ENCODE measurements around the gene TEX13A. TPM values are rescaled to one million over a fixed set of nuclear protein-coding genes. Genes with fewer than 3 reads are reported as not detected.

Gene TEX13A
- total and polyA plus RNA-seq, 9 of the 15 experiments (the other 6 are each of a cell fraction or from before 2014, with no cell fraction given) = 0.23 TPM; not detected in 8

DNA sequence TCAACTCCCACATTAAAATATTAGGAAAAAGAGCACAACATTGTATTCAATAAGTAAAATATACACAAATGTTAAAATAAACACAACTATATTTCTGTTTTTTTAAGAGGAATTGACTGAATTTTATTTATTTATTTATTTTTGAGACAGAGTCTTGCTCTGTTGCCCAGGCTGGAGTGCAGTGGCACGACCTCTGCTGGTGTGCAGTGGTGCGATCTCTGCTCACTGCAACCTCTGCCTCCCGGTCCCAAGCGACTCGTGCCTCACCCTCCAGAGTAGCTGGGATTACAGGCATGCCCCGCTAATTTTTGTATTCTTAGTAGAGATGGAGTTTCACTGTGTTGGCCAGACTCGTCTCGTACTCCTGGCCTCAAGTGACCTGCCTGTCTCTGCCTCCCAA is 31.4 kb downstream of the TEX13A start:
- H3K9ac ChIP-seq (ENCODE audit: insufficient read depth in 1 of 2, low read depth in 2 of 2, low read length in 2 of 2) = no peak overlapping the region
- no peaks in the 10 kb centered on the region for H4K20me1 ChIP-seq (replicated peaks; ENCODE audit: control insufficient read depth, insufficient read depth, low read length)
- WGBS (ENCODE audit: insufficient coverage, low coverage, missing lambda C conversion rate) = 0% methylated on average over 7 of the region's 8 CpGs
- BruUV-seq (replicated peaks) = no TSS peak
- TF ChIP-seq, protein P1, sequence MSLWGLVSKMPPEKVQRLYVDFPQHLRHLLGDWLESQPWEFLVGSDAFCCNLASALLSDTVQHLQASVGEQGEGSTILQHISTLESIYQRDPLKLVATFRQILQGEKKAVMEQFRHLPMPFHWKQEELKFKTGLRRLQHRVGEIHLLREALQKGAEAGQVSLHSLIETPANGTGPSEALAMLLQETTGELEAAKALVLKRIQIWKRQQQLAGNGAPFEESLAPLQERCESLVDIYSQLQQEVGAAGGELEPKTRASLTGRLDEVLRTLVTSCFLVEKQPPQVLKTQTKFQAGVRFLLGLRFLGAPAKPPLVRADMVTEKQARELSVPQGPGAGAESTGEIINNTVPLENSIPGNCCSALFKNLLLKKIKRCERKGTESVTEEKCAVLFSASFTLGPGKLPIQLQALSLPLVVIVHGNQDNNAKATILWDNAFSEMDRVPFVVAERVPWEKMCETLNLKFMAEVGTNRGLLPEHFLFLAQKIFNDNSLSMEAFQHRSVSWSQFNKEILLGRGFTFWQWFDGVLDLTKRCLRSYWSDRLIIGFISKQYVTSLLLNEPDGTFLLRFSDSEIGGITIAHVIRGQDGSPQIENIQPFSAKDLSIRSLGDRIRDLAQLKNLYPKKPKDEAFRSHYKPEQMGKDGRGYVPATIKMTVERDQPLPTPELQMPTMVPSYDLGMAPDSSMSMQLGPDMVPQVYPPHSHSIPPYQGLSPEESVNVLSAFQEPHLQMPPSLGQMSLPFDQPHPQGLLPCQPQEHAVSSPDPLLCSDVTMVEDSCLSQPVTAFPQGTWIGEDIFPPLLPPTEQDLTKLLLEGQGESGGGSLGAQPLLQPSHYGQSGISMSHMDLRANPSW (CRISPR knock-in tag; IDR thresholded peaks at IDR 0.05) = no peak
- TF ChIP-seq ZSCAN29 (IDR thresholded peaks at IDR 0.05) = no peak
- TF ChIP-seq, protein P2, sequence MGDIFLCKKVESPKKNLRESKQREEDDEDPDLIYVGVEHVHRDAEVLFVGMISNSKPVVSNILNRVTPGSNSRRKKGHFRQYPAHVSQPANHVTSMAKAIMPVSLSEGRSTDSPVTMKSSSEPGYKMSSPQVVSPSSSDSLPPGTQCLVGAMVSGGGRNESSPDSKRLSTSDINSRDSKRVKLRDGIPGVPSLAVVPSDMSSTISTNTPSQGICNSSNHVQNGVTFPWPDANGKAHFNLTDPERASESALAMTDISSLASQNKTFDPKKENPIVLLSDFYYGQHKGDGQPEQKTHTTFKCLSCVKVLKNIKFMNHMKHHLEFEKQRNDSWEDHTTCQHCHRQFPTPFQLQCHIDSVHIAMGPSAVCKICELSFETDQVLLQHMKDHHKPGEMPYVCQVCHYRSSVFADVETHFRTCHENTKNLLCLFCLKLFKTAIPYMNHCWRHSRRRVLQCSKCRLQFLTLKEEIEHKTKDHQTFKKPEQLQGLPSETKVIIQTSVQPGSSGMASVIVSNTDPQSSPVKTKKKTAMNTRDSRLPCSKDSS (IDR thresholded peaks at IDR 0.05; ENCODE audit: low read depth, partially characterized antibody) = no peak
- TF ChIP-seq, protein P3, sequence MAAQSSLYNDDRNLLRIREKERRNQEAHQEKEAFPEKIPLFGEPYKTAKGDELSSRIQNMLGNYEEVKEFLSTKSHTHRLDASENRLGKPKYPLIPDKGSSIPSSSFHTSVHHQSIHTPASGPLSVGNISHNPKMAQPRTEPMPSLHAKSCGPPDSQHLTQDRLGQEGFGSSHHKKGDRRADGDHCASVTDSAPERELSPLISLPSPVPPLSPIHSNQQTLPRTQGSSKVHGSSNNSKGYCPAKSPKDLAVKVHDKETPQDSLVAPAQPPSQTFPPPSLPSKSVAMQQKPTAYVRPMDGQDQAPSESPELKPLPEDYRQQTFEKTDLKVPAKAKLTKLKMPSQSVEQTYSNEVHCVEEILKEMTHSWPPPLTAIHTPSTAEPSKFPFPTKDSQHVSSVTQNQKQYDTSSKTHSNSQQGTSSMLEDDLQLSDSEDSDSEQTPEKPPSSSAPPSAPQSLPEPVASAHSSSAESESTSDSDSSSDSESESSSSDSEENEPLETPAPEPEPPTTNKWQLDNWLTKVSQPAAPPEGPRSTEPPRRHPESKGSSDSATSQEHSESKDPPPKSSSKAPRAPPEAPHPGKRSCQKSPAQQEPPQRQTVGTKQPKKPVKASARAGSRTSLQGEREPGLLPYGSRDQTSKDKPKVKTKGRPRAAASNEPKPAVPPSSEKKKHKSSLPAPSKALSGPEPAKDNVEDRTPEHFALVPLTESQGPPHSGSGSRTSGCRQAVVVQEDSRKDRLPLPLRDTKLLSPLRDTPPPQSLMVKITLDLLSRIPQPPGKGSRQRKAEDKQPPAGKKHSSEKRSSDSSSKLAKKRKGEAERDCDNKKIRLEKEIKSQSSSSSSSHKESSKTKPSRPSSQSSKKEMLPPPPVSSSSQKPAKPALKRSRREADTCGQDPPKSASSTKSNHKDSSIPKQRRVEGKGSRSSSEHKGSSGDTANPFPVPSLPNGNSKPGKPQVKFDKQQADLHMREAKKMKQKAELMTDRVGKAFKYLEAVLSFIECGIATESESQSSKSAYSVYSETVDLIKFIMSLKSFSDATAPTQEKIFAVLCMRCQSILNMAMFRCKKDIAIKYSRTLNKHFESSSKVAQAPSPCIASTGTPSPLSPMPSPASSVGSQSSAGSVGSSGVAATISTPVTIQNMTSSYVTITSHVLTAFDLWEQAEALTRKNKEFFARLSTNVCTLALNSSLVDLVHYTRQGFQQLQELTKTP (IDR thresholded peaks at IDR 0.05; ENCODE audit: low read depth in 1 of 2, partially characterized antibody in 2 of 2) = no peak
- TF ChIP-seq ZNF263 (CRISPR knock-in tag; IDR thresholded peaks at IDR 0.05; ENCODE audit: borderline replicate concordance) = no peak
- TF ChIP-seq HLTF (IDR thresholded peaks at IDR 0.05) = no peak
- no peak for TF ChIP-seq ZNF699 (CRISPR knock-in tag; IDR thresholded peaks at IDR 0.05; ENCODE audit: insufficient replicate concordance)
- TF ChIP-seq SIRT6 (IDR thresholded peaks at IDR 0.05; ENCODE audit: low read depth, low read length) = no peak
- TF ChIP-seq NCOA4 (IDR thresholded peaks at IDR 0.05; ENCODE audit: partially characterized antibody) = no peak
- no peak for TF ChIP-seq CHCHD3 (CRISPR knock-in tag; IDR thresholded peaks at IDR 0.05)
- TF ChIP-seq XRCC3 (IDR thresholded peaks at IDR 0.05) = no peak
- no peak for TF ChIP-seq TGIF2 (CRISPR knock-in tag; IDR thresholded peaks at IDR 0.05)
- TF ChIP-seq CSDE1 (IDR thresholded peaks at IDR 0.05) = no peak
- no peak for TF ChIP-seq CHD2 (IDR thresholded peaks at IDR 0.05; ENCODE audit: low read depth, low read length)
- H3K36me3 ChIP-seq (ENCODE audit: control insufficient read depth, insufficient read depth, low read length) = no peaks in the 10 kb centered on the region
- DNase-seq (ENCODE audit: extremely low read depth in 1 of 4, low spot score in 3 of 4) (no peak), FAIRE-seq (no peak), ATAC-seq (no peak)
- H3K4me3 ChIP-seq = no peak overlapping the region
- ChIA-PET CTCF (ENCODE audit: low intra/inter-chr PET ratio) (no interaction called here), POLR2A (no interaction called here)
- no peak overlapping the region for H3K4me2 ChIP-seq (ENCODE audit: insufficient read depth, low read length)
- H2AFZ ChIP-seq (ENCODE audit: low read depth, low read length) = no peak overlapping the region
- no peaks in the 10 kb centered on the region for H3K79me2 ChIP-seq (ENCODE audit: control insufficient read depth, insufficient read depth, low read length)
- H3K27ac ChIP-seq (ENCODE audit: extremely low read depth, low read depth, low read length) = no peak overlapping the region
- H3K9me3 ChIP-seq (replicated peaks; ENCODE audit: control insufficient read depth, insufficient read depth, low read depth, low read length) = no peaks in the 10 kb centered on the region
- in situ Hi-C loops (cut with MboI) (no loop called here), intact Hi-C loops (cut with micrococcal nuclease) (no loop called here)
- H3K27me3 ChIP-seq (ENCODE audit: control insufficient read depth in 2 of 2, insufficient read depth in 2 of 2, low read length in 2 of 2) = no peaks in the 10 kb centered on the region
- H3K9me1 ChIP-seq (ENCODE audit: control insufficient read depth, insufficient read depth, low read length) = no peaks in the 10 kb centered on the region
- no peaks in the 10 kb centered on the region for H3K4me1 ChIP-seq (replicated peaks in 1 of 2; ENCODE audit: control insufficient read depth in 2 of 2, insufficient read depth in 2 of 2, low read length in 2 of 2)

All from K562 (cell line).